Measurements from ENCODE around the gene ARHGEF11.

ARHGEF11 gene

DNA sequence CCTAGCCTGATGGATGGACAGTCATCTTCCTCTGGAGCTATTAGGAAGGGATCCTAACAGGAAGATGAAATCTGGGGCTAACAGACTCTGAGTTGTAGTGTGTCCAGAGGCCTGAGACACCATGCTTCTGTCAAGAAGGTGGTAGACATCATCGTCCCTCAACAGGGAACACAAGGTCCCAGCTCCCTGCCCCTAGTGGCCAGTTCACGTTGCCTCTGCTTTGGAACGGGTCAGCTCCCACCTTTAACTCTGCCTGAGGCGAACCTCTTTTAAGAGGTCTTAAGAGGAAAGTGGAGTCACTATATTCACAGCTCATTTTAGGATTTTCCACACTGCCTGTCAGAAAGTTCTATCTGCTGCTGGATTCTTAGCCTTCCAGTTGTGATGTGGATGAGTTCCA, 96.8 kb downstream of the ARHGEF11 start:
- Histone ChIP-seq H3K36me3 (replicated peaks) (peaks cover 50% of the 10 kb centered on the region), H3K27ac (no peak overlapping the region), H3K27me3 (replicated peaks) (no peaks in the 10 kb centered on the region), H3K4me3 (ENCODE audit: low read depth, low read length) (no peak overlapping the region)
- TF ChIP-seq CTCF (IDR thresholded peaks at IDR 0.05; ENCODE audit: low read depth, low read length, missing control alignments), result peak; percentile 61
- in situ Hi-C loops (cut with HindIII; ENCODE audit: low pct_ligation_motif_present, low sequenced_read_pairs), result no loop called here
- no peak for DNase-seq

GRCh38 chr1:156947818-156948525, 97.6 kb downstream of the ARHGEF11 start:
- in situ Hi-C loops (cut with HindIII; ENCODE audit: low pct_ligation_motif_present, low sequenced_read_pairs), result no loop called here
- no peak for TF ChIP-seq CTCF (IDR thresholded peaks at IDR 0.05; ENCODE audit: low read depth, low read length, missing control alignments)
- Histone ChIP-seq H3K27ac (no peak overlapping the region), H3K27me3 (replicated peaks) (no peaks in the 10 kb centered on the region), H3K4me3 (ENCODE audit: low read depth, low read length) (no peak overlapping the region), H3K36me3 (replicated peaks) (peaks cover 56% of the 10 kb centered on the region)
- no peak for DNase-seq

GRCh38 chr1:156947127-156947526, 98.4 kb downstream of the ARHGEF11 start:
- H3K27ac ChIP-seq, result no peak overlapping the region
- TF ChIP-seq CTCF (IDR thresholded peaks at IDR 0.05; ENCODE audit: low read depth, low read length, missing control alignments), result no peak
- DNase-seq, result no peak
- no peaks in the 10 kb centered on the region for H3K27me3 ChIP-seq (replicated peaks)
- in situ Hi-C loops (cut with HindIII; ENCODE audit: low pct_ligation_motif_present, low sequenced_read_pairs), result no loop called here
- no peak overlapping the region for H3K4me3 ChIP-seq (ENCODE audit: low read depth, low read length)
- H3K36me3 ChIP-seq (replicated peaks), result peaks cover 61% of the 10 kb centered on the region

DNA sequence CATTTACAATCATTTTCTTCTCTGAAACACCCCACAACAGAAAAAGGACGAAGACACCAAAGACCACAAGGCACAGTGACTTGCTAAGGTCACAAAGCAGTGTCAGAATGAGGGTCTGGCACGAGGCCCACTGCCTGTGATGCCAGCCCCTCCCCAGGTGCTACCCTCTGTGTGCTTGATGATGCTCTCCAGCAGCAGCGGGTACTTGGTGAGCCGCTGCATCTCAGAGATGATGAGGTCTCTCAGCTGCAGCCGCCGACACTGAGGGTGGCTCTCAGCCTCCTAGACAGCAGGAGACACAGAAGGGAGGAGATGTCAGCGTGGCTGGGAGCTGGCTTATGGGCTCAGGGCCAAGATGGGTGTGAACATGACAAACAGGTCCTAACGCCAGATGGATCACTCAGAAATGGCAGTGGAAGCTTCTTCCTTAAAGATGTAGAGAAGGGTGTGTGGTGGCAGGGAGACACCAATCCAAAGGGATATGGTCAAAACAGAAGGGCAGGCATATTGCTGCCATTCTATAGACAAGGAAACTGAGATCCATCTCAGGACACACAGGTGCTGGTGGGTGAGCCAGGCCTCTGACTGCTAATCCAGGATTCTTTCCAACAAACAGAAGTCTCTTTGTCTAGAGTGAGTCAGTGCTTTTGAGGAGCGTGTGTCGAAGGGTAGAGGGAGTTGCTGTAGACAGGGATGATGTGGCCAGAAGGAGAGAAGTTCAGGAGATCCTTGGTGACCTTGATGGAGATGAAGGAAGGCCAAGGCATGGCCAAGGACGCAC, 99.5 kb downstream of the ARHGEF11 start:
- in situ Hi-C loops (cut with HindIII; ENCODE audit: low pct_ligation_motif_present, low sequenced_read_pairs), result no loop called here
- no peak for DNase-seq
- Histone ChIP-seq H3K36me3 (replicated peaks) (peaks cover 61% of the 10 kb centered on the region), H3K27ac (no peak overlapping the region), H3K4me3 (ENCODE audit: low read depth, low read length) (no peak overlapping the region), H3K27me3 (replicated peaks) (no peaks in the 10 kb centered on the region)
- no peak for TF ChIP-seq CTCF (IDR thresholded peaks at IDR 0.05; ENCODE audit: low read depth, low read length, missing control alignments)

- Histone ChIP-seq H3K27ac (no peak overlapping the region), H3K27me3 (replicated peaks) (no peaks in the 10 kb centered on the region), H3K4me3 (ENCODE audit: low read depth, low read length) (no peak overlapping the region), H3K36me3 (replicated peaks) (peaks cover 67% of the 10 kb centered on the region)
- no peak for TF ChIP-seq CTCF (IDR thresholded peaks at IDR 0.05; ENCODE audit: low read depth, low read length, missing control alignments)
- DNase-seq, result no peak
- in situ Hi-C loops (cut with HindIII; ENCODE audit: low pct_ligation_motif_present, low sequenced_read_pairs), result no loop called here
These were observed 100.7 kb downstream of the ARHGEF11 start for GRCh38 chr1:156944848-156945247.

Measured in brain microvascular endothelial cell (primary cell).